Body of pancreas (tissue), 4 donors: Measurements from ENCODE around the gene CIAO2A. TPM values are rescaled to one million over a fixed set of nuclear protein-coding genes. Genes with fewer than 3 reads are reported as not detected.
"Not testable (repeated sequence)": the region's sequence is repeated elsewhere in the genome, so short reads cannot be mapped to it uniquely, and the experiment has no call there.

Source experiments
- ATAC-seq: fragments of 150-250 bp; one replicate; pipeline ENCODE4 v1.9.1; 2016
- DNase-seq, 4 donors: peaks; one replicate each; pipeline ENCODE4 v3.0.0-alpha.2; 2019
- H3K27ac ChIP-seq, 4 donors: fragments of 200-600 bp; sonication (generic); 1 replicate in 3 of 4; 2 replicates in 1 of 4; pipeline versions ENCODE4 v1.5.1 to v1.6.1; 2016 to 2019; ENCODE audit warnings: mild to moderate bottlenecking in 1 of 4, mixed read lengths in 1 of 4, moderate library complexity in 1 of 4
- H3K27me3 ChIP-seq, 2 donors: fragments of 200-600 bp; sonication (generic); one replicate each; pipeline ENCODE4 v1.6.0; 2016; ENCODE audit warnings: mild to moderate bottlenecking in 1 of 2
- H3K36me3 ChIP-seq, 2 donors: fragments of 200-600 bp; sonication (generic); replicated peaks in 1 of 2; 2 replicates each; pipeline ENCODE4 v1.5.1; 2016; ENCODE audit warnings: low read depth in 2 of 2; ENCODE audit not compliant: insufficient read depth in 1 of 2
- H3K4me1 ChIP-seq: fragments of 200-600 bp; sonication (generic); one replicate; pipeline ENCODE4 v1.6.0; 2016
- H3K4me3 ChIP-seq, 2 donors: fragments of 200-600 bp; sonication (generic); 1 replicate in 1 of 2; 2 replicates in 1 of 2; pipeline ENCODE4 v1.5.1; 2016 to 2019
- H3K9me3 ChIP-seq, 3 donors: fragments of 200-600 bp; sonication (generic); 1 replicate in 2 of 3; 2 replicates in 1 of 3; pipeline ENCODE4 v1.5.1; 2016
- POLR2A ChIP-seq, 3 donors: fragments of 450-650 bp; IDR thresholded peaks; one replicate each; pipeline ENCODE4 v1.6.1; 2016; ENCODE audit warnings: antibody characterized with exemption in 3 of 3, mild to moderate bottlenecking in 2 of 3
- WGBS, 2 donors: methylation state at CpG; one replicate each; pipeline ENCODE4 v1.1.5; 2017; 5-methylcytosine and 5-hydroxymethylcytosine counted together
- intact Hi-C: fragments of 100-400 bp; cut with DNase I; formaldehyde crosslinking; loops from one replicate; pipeline ENCODE4 v1.15.1; 2023
- total RNA-seq, 2 donors: library from RNA; depleted of rRNA; stranded (reverse); fragments of >200 nt; gene quantifications; one replicate each; pipeline ENCODE4 v1.1.0, GENCODE V29; 2016
- TF ChIP-seq, protein P1 (sequence below), 7 experiments: fragments of 450-650 bp in 4 of 7; fragments of 200-600 bp in 3 of 7; sonication (generic) in 3 of 7; IDR thresholded peaks; one replicate each; pipeline ENCODE4 v1.5.1; 2016 to 2019; ENCODE audit warnings: antibody characterized with exemption in 7 of 7

The CIAO2A gene
- total RNA-seq, 2 donors from 2014 or later: 48.1 to 57.1 TPM

DNA sequence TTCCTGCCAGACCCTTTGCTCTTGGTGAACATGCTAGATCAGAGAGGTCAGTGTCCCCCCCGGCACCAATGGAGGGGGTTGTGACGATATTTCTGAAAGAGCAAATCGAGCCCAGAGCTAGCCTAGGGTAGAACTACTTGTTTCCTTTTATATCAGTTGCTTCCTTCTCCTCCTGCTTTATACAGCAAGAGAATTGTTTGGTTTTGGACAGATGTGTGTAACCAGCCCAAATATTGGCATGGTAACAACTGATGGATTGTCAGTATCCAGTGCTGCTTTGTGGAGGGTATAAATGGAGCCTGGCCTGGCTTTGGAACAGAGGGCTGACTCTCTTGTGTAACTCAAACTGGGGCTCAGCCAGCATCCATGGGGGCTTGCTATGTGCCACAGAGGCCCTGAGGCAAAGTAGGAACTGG, 29.3 kb upstream of the CIAO2A start:
- no peak for TF ChIP-seq POLR2A (IDR thresholded peaks at IDR 0.05)
- TF ChIP-seq, protein P1, sequence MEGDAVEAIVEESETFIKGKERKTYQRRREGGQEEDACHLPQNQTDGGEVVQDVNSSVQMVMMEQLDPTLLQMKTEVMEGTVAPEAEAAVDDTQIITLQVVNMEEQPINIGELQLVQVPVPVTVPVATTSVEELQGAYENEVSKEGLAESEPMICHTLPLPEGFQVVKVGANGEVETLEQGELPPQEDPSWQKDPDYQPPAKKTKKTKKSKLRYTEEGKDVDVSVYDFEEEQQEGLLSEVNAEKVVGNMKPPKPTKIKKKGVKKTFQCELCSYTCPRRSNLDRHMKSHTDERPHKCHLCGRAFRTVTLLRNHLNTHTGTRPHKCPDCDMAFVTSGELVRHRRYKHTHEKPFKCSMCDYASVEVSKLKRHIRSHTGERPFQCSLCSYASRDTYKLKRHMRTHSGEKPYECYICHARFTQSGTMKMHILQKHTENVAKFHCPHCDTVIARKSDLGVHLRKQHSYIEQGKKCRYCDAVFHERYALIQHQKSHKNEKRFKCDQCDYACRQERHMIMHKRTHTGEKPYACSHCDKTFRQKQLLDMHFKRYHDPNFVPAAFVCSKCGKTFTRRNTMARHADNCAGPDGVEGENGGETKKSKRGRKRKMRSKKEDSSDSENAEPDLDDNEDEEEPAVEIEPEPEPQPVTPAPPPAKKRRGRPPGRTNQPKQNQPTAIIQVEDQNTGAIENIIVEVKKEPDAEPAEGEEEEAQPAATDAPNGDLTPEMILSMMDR (IDR thresholded peaks at IDR 0.05): no peak
- intact Hi-C loops: no loop called here
- Histone ChIP-seq H3K4me1 (no peaks in the 10 kb centered on the region), H3K36me3 (peaks cover 6 to 34% of the 10 kb centered on the region in 2 donors), H3K4me3 (no peak overlapping the region), H3K27me3 (no peaks in the 10 kb centered on the region), H3K9me3 (no peaks in the 10 kb centered on the region), H3K27ac (no peak overlapping the region)
- ATAC-seq (no peak), DNase-seq (no peak)
- WGBS, 2 donors: 81 to 92% methylated on average over 3 of the region's 3 CpGs

DNA sequence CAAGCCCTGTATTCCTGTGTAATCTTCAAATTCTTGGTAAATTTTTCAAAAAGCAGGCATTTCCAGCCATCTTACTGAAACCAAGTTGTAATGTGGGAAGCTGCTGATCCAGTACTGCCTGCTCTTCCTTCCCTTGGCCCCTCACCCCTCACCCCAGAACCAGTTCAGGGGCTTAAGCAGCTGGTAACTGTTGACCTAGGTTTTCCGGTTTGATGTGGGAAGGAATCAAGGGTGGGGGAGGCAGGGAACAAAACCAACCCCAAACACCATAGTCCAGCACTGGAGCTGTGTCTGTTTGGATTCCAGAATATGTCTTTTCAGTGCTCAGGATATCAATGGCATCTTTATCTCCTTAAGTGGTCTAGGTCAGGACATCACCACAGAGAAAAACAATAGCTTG, 28.8 kb upstream of the CIAO2A start:
- Histone ChIP-seq H3K27me3 (no peaks in the 10 kb centered on the region), H3K36me3 (peaks cover 6 to 33% of the 10 kb centered on the region in 2 donors), H3K4me1 (no peaks in the 10 kb centered on the region), H3K27ac (no peak overlapping the region), H3K4me3 (no peak overlapping the region), H3K9me3 (no peaks in the 10 kb centered on the region)
- DNase-seq (no peak), ATAC-seq (no peak)
- intact Hi-C loops: no loop called here
- WGBS, 2 donors: 61 to 90% methylated on average over 1 of the region's 1 CpG
- TF ChIP-seq, protein P1 (IDR thresholded peaks at IDR 0.05): no peak
- no peak for TF ChIP-seq POLR2A (IDR thresholded peaks at IDR 0.05)

DNA sequence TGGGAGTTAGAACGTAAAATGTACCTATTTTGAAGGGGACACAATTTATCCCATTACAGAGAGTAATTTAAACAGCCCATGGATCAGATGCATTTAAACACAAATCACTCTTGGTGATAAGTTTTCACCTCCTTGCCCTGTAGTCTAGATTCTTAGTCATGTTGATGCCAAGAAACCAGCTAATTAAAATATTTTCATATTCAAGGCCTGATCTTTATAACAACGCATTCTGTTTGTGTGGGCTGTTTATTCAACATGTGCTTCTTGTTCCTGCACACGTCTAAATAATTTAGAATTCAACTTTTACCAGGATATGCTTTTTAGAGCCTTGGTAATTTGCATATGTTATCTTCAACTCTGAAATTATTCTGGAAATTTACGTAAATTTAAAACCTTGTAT, 28.0 kb upstream of the CIAO2A start:
- no peaks in the 10 kb centered on the region for H3K4me1 ChIP-seq
- TF ChIP-seq POLR2A (IDR thresholded peaks at IDR 0.05): no peak
- TF ChIP-seq, protein P1 (IDR thresholded peaks at IDR 0.05): no peak
- no peak overlapping the region for H3K4me3 ChIP-seq
- DNase-seq (no peak), ATAC-seq (no peak)
- no peaks in the 10 kb centered on the region for H3K9me3 ChIP-seq
- peaks cover 6 to 32% of the 10 kb centered on the region in 2 donors for H3K36me3 ChIP-seq
- H3K27ac ChIP-seq: no peak overlapping the region
- 89 to 90% methylated on average over 4 of the region's 4 CpGs for WGBS, 2 donors
- intact Hi-C loops: no loop called here
- no peaks in the 10 kb centered on the region for H3K27me3 ChIP-seq

DNA sequence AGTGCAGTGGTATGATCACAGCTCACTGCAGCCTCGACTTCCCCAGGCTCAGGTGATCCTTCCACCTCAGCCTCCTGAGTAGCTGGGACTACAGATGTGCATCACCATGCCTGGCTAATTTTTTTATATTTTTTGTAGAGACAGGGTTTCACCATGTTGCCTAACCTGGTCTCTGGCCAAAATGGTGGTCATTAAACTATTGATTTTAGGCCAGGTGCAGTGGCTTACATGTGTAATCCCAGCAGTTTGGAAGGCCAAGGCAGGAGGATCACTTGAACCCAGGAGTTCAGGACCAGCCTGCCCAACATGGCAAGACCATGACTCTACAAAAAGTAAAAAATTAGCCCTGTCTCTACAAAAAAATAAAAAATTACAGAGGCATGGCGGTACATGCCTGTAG, 26.7 kb upstream of the CIAO2A start:
- H3K27me3 ChIP-seq, H3K27ac ChIP-seq, H3K4me3 ChIP-seq, DNase-seq, H3K4me1 ChIP-seq, ATAC-seq, intact Hi-C loops, H3K9me3 ChIP-seq: not testable (repeated sequence)
- peaks cover 6 to 38% of the 10 kb centered on the region in 2 donors for H3K36me3 ChIP-seq
- WGBS, 2 donors: 98 to 100% methylated on average over 2 of the region's 2 CpGs

DNA sequence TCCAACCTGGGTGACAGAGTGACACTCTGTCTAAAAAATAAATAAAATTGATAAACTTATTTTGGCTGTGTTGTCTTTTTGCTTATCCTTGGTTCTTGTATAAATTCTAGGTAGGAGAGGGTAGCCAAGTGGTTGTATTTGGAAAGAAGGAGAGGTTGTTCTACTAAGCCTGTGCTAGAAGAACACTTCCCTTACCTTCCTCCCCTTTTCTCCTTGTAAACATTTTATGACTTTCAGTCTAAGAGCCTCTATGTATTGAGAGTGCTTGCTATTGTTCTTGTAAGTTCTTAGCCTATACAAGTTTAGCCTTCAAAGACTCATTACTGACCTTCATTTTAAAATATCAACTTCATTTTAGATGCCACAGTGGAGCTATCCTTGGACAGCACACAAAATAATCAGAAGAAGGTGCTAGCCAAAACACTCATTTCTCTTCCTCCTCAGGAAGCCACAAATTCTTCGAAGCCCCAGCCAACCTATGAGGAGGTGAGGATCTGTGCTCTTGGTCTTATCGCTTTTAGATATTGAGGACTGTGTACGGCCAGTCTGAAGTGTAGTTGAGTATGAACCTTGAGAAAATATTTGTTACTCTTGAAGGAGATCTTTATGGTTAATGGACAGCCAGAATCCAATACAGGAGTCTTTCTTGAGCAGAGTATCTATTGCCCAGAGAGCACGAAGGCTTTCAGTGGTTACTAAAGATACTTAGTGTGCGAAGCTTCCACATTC, 24.3 kb upstream of the CIAO2A start:
- DNase-seq (no peak), ATAC-seq (no peak)
- Histone ChIP-seq H3K9me3 (no peaks in the 10 kb centered on the region), H3K27me3 (no peaks in the 10 kb centered on the region), H3K4me3 (no peak overlapping the region), H3K36me3 (peaks cover 6 to 37% of the 10 kb centered on the region in 2 donors), H3K4me1 (no peaks in the 10 kb centered on the region), H3K27ac (no peak overlapping the region)
- intact Hi-C loops: no loop called here
- WGBS, 2 donors: 84 to 91% methylated on average over 5 of the region's 5 CpGs
- TF ChIP-seq POLR2A (IDR thresholded peaks at IDR 0.05): no peak
- TF ChIP-seq, protein P1 (IDR thresholded peaks at IDR 0.05): no peak
